8988T (cell line): ENCODE measurements around the gene BDH1.
"Not testable (repeated sequence)": the region's sequence is repeated elsewhere in the genome, so short reads cannot be mapped to it uniquely, and the experiment has no call there.

Experiments used
- DNase-seq: peaks from one replicate; pipeline ENCODE4 v3.0.0; 2011

Gene BDH1

DNA sequence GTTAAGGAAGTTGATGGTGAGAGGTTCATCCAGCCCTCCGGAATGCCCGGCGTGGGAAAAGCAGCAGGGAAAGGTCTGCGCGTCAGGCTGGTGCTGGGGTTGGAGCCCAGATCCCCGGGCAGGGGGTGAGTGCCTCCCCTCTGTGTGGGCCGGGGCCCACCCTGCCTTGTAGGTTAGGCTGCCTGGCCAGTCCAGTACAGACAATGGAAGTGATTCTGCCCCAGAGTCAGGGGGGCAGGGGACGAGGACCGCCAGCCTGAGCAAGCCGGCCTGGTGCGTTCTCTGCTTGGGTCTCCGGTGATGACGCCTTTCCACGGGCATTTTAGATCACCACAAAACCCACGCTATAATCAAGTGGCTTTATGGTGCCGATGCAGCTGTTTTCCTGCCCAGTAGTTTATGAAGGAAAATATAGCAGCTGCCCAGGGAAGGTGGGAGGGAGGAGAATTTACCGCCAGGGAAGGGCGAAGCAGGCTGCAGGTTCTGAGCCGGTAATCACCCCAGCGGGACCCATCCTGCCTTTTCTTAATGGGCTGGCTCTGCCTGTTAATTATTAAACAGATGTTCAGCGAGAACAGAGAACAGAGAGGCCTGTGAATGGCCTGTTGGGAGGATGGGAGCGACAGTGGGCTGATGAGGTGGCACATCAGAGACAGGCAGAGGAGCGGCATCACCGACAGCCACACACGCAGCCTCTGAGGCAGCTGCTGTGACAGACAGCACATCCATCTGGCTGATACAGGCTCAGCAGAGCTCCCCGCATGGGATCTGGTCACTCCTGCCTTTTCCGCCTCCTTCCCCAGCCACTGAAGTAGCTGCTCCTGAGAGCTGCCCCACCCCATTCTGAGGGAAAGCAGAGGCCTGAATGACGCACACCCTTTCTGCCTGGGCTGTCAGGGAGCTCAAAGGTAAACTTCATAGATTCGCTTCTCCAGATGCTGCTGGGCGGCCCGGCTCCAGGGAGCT is 35.2 kb downstream of the BDH1 start:
- DNase-seq = no peak

DNA sequence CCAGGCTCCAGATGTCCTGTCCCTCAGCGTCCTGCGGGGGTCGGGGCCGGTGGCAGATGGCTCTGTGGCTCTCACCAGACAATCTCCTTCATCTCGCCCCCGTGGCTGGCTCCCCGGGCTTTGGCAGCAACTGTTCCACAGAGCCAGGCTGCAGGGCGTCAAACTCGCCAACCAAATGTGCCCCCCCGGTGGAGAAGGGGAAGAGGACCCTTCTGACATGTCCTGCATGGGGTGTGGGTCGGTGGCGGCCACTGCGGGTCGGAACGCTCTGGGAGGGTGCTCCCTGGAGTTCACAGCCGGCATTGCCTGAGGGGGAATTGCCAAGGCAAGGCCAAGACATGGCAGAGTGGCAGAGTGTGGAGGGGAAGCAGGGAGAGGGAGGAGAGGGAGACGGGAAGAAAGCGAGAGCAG is 36.0 kb downstream of the BDH1 start:
- DNase-seq = no peak

DNA sequence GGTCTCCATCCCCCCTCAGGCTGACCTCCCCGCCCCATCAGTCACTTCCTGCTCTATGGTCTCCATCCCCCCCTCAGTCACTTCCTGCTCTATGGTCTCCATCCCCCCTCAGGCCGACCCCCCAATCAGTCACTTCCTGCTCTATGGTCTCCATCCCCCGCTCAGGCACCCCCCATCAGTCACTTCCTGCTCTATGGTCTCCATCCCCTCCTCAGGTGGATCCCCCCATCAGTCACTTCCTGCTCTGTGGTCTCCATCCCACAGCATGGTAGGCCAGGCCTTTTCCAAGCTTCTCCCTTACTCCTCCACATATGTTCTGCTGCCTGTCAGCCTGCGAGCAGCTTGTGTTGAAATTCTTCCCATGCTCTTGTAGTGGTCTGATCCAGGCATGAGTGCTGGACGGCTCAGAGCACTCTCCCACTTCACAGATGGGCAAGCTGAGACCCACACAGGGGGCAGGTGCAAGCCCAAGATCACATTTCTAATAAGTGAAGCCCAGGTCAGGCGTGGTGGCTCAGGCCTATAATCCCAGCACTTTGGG is 36.8 kb downstream of the BDH1 start:
- DNase-seq = no peak

DNA sequence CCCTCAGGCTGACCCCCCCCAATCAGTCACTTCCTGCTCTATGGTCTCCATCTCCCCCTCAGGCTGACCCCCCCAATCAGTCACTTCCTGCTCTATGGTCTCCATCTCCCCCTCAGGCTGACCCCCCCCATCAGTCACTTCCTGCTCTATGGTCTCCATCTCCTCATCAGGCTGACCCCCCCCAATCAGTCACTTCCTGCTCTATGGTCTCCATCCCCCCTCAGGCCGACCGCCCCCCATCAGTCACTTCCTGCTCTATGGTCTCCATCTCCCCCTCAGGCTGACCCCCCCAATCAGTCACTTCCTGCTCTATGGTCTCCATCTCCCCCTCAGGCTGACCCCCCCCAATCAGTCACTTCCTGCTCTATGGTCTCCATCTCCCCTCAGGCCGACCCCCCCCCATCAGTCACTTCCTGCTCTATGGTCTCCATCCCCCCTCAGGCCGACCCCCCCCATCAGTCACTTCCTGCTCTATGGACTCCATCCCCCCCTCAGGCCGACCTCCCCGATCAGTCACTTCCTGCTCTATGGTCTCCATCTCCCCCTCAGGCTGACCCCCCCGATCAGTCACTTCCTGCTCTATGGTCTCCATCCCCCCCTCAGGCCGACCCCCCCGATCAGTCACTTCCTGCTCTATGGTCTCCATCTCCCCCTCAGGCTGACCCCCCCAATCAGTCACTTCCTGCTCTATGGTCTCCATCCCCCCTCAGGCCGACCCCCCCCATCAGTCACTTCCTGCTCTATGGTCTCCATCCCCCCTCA is 37.7 kb downstream of the BDH1 start:
- DNase-seq = not testable (repeated sequence)

- peak; percentile 17 for DNase-seq
Observed at GRCh38 chr3:197516890-197517606, 38.7 kb downstream of the BDH1 start.

- DNase-seq = no peak
Observed at GRCh38 chr3:197516517-197516889, 39.3 kb downstream of the BDH1 start.

- DNase-seq = no peak
Observed at GRCh38 chr3:197514786-197515355, 40.9 kb downstream of the BDH1 start.

DNA sequence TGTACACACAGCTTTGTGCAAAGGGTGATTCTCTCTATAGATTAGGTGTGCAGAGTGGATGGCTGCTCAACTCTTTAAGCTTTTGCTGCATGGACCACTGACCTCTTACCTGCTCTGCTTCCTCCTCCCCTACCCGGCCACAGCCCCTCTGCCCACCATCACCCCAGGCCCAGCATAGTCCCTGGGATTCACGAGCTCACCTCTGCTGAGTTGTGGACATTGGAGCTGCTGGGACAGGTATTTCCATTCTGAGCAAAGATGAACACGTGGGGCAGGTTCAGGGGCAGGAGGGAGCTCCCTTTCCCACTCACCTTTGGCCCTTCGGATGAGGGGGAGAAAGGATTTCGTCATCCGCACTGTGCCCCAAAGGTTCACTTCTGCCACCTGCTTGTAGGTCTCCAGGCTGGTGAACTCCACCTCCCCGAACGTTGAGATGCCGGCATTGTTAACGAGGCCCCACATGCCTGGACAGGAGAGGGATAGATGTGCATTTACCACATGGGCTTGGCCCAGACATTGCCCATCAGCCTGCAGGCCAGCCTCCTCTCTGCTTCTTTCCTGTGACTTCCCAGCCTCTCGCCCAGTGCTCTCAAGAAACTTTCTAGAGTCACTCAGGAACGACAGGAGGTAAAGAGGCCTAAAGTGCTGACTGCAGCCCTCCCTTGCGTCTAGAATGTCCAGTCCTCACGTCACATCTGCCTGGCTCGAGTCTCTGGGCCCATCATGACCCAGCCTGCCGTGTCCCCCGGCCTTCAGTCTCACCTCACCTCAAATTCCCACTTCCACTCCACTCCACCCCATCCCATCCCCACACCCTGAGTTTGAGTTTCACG is 41.6 kb downstream of the BDH1 start:
- DNase-seq = no peak

DNA sequence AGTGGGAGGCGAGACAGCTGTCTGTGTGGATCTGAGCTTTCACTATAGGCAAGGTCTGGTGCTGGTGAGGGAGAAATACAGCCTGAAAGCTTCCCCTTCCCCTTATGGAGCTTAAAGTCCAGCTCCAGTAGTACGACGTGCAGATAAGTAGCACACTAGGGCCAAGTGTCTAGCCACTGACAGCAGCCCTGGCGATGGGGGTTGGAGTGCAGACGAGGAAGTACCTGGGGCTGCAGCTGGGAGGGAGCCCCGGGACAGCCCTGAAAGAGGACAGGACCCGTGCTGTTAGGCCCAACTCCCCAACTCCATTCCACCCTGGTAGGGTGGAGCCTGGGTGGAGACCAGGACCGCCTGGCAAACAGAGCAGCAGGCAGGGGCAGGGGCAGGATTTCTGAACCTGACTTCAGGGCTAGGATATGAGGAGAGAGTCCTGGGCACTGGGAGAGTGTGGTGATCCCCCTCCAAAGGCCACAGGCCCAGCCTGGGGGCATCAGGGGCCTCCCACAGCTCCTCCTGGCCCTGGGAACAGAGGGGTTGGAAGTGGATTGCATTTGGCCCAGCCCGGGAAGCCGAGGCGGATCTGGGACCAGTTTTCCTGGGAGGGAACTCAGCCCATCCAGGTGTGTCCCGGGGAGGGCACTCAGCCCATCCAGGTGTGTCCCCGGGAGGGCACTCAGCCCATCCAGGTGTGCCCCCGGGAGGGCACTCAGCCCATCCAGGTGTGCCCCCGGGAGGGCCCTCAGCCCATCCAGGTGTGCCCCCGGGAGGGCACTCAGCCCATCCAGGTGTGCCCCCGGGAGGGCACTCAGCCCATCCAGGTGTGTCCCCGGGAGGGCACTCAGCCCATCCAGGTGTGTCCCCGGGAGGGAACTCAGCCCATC is 42.8 kb downstream of the BDH1 start:
- no peak for DNase-seq

DNA sequence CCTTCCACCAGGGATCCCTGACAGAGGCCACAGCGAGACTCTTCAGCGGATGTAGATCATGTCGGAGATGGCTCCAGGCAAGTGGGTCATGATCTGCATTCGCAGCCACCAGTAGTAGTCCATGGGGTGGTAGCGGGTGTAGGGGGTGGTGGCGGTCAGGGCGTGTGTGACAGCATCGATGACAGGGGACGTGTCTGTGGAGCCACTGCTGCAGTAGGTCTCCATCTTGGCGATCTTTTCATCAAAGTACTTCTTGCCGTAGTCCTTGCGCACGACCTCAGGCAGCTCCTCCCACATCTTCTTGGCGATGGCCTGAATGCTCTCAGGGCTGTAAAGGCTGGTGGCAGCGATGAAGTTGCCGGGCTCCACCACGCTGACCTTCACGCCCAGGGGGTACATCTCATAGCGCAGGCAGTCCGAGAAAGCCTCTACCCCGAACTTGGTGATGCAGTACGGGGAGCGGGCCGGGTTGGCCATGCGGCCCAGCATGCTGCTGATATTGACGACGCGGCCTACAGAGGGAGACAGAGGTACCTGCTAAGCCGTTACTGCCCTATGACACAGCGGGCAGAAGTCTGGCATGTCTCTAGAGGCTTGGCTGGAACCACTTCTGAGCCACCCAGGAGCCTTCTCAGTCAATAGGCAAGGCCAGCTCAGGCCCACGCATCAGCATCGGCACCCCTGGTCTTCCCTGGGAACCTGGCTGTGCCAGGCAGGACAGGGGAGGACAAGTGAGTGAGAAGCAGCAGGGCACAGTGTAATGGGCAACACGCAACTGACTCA is 43.7 kb downstream of the BDH1 start:
- DNase-seq = no peak

- DNase-seq = no peak
Observed at GRCh38 chr3:197511130-197511529, 44.6 kb downstream of the BDH1 start.

- DNase-seq = no peak
Observed at GRCh38 chr3:197510642-197511018, 45.1 kb downstream of the BDH1 start.

DNA sequence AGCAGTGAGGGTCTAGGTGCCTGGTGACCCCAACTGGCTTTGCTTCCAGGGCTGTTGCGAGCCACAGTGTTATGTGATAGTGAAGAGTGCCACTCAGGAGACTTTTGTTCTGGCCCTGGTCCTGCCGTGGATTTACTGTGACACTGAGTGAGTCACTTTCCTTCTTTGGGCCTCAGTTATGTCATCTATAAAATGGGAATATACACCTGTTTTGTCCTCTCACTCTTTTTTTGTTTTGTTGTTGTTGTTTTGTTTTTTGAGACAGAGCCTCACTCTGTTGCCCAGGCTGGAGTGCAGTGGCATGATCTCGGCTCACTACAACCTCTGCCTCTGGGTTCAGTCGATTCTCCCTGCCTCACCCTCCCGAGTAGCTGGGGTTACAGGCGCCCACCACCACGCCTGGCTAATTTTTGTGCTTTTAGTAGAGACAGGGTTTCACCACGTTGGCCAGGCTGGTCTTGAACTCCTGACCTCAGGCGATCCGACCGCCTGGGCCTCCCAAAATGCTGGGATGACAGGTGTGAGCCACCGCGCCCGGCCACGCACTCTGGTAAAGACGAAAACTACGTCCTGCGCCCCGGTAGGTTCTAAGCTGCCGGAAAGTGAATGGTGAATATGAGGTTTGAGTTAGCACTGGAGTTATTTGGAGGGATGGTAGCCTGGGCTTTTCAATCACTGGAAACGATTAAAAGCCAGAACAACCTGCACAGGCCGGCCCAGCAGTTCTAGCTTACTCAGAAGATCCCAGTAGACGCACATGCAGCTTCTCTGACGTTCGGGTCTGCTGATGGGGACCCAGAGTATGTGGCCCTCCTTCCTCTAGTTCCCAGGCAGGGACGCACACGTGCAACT is 46.6 kb downstream of the BDH1 start:
- no peak for DNase-seq

DNA sequence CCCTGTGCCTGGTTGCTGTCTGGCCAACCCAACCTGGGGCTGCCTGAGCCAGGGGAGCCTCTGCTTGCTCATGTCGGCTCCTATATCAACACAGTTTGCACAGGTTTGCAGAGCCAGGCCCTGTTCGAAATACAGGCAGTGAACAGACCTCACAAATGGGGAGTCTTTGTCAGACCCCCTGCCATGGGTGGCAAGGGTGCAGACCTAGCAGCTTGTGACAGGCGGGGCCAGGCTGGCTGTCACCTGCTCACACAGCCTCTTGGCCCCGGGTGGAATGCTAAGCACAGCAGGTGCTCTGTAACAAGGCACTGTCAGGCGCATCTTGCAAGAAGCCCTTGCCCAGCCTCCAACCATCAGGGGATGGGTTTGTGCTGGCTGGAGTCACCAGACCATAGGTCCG is 47.3 kb downstream of the BDH1 start:
- DNase-seq = no peak

DNA sequence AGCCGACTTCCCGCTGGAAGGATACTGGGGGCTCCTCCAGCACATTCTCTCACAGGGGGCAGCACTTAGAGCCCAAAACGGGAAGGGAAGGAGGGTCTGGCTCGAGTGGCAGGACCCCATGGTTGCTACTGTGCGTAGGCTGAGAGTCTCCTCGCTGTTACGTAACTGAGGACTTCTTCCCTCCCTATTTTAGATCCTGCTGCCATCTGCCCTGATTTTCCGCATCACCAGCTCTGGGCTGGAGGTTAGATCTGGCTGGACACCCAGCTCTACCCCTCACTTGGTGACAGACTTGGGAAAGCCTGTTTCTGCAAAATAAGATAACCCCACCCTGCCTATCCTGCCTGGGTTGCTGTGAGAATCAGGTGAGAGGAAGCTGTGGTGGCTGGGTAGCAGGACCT is 47.7 kb downstream of the BDH1 start:
- no peak for DNase-seq

DNA sequence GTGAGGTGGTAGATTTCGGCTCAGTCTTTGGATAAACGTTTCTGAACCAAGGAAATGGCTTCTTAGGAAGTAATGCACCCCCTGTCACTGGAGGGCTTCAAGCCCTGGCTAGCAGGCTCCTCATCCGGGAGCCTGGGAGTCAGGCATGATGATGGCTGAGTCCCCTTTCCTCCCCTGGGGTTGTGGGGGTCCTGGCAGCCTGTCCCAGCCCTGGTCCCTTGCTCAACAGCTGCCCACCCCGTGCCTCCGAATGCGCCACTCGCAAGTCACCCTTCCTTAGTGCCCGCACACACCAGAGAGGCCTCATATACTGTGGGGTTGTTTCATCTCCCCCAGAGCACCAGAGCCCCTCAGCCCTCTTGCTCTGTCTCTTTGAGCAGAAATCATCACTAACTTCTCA is 48.2 kb downstream of the BDH1 start:
- no peak for DNase-seq

- DNase-seq = no peak
Observed at GRCh38 chr3:197507081-197507480, 48.7 kb downstream of the BDH1 start.

- DNase-seq = no peak
Observed at GRCh38 chr3:197505796-197506548, 49.8 kb downstream of the BDH1 start.
